ENCODE measurements around the gene ANKRD27.
A peak's percentile ranks its signal among the peaks of the same experiment; 100 is the strongest.
"Not testable (repeated sequence)": the region's sequence is repeated elsewhere in the genome, so short reads cannot be mapped to it uniquely, and the experiment has no call there.

The ANKRD27 gene

DNA sequence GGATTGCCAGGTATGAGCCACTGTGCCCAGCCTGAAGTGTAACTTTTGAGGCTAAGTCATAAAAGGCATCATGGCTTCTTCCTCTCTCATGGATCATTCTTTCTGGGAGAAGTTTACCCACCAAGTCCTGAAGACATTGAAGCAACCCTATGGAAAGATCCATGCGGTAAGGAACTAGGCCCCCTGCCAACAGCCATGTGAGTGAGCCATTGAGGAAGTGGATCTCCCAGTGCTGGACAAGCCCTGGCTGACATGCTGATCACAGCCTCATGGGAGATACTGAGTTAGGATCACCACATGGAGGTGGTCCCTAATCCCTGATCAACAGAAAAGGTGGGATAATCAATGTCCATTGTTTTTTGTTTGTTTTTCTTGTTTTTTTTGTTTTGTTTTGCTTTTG lies 13.3 kb upstream of the ANKRD27 start:
- DNase-seq, result peak; percentile 70 to 81 (median 78)

DNA sequence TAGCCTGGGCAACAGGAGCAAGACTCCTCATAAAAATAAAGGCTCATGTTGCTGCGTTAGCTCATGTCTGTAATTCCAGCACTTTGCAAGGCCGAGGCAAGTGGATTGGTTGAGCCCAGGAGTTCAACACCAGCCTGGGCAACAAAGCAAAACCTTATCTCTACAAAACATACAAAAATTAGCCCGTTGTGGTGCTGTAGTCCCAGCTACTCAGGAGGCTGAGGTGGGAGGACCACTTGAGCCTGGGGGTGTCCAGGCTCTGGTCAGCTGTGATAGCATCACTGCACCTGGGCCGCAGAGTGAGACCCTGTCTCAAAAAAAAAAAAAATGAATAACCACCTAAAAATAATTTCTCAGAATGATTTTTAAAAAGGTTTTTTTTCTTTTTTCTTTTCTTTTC lies 12.7 kb upstream of the ANKRD27 start:
- no peak for DNase-seq

GRCh38 chr19:32686847-32687475 lies 12.0 kb upstream of the ANKRD27 start:
- no peak for DNase-seq

GRCh38 chr19:32682317-32682716 lies 7.3 kb upstream of the ANKRD27 start:
- no peak for DNase-seq

DNA sequence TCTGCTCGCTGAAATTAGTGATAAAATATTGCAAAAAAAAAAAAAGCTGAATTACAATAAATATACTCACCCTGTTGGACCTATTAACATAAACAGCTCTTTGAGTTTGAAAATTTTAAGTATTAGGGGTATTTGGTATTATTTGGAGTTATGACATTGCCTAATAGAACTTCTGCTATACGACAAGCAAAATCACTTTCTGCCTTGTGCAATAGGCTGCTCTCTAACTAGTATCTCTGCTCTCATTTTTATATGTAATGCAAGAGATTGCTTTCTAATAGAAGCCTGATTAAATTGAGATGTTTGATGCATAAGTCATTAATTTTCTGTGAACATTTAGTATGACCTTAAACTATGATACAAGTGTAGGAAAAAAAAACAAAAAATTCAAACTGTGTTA lies 6.0 kb upstream of the ANKRD27 start:
- peak in 2 of 4 experiments; percentile 18 to 21 for DNase-seq

DNA sequence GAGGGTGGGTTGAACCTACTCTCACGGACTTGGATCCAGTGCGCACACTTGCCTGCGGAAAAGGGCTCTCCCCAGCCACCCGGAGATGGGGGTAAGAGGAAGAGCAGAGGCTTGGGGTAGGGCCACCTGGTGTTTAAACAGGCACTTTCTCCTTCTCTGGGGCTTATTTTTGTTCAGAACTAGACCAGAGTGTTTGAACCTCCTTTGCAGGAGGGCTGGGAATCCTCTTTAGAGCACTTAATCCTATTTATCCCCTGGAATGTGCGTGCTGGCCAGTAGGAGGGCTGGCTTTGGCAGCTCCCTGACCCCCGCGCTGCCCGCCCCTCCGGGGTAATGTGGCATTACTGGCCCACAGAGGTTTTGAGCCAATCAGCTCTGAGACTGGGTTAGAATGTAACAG lies 2.7 kb upstream of the ANKRD27 start:
- no peak for DNase-seq

GRCh38 chr19:32676895-32677359 lies 1.9 kb upstream of the ANKRD27 start:
- no peak for DNase-seq

- DNase-seq, result peak in 1 of 4 experiments; percentile 12
Observed at GRCh38 chr19:32676186-32676894, 1.4 kb upstream of the ANKRD27 start.

- DNase-seq, result peak; percentile 78 to 93 (median 87)
Observed at GRCh38 chr19:32675720-32676185, 773 bp upstream of the ANKRD27 start, which contains the start of gene RGS9BP. RGS9BP (plus strand) TSS chr19:32675848; CDS start chr19:32676264, 416 bp downstream.

GRCh38 chr19:32674153-32674930 lies 638 bp downstream of the ANKRD27 start:
- DNase-seq, result peak in 3 of 4 experiments; percentile 40 to 57 (median 41)

- DNase-seq, result no peak
Observed at GRCh38 chr19:32673573-32673972, 1.4 kb downstream of the ANKRD27 start.

- DNase-seq, result no peak
Observed at GRCh38 chr19:32672841-32673240, 2.1 kb downstream of the ANKRD27 start.

- DNase-seq, result peak in 2 of 4 experiments; percentile 31 to 48
Observed at GRCh38 chr19:32671883-32672593, 2.9 kb downstream of the ANKRD27 start.

- no peak for DNase-seq
Observed at GRCh38 chr19:32669310-32669709, 5.7 kb downstream of the ANKRD27 start.

- no peak for DNase-seq
Observed at GRCh38 chr19:32666084-32666483, 8.9 kb downstream of the ANKRD27 start.

DNA sequence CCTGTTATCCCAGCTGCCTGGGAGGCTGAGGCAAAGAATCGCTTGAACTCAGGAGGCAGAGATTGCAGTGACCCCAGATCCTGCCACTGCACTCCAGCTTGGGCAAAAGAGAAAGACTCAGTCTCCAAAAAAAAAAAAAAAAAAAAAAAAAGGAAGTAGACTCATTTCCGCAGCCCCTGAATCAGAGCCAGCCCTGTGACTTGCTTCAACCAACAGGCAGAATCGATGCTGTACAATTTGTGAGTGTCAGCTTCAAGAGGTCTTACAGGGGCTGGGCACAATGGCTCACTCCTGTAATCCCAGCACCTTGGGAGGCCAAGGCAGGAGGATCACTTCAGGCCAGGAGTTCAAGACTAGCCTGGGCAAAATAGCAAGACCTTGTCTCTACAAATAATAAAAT lies 12.8 kb downstream of the ANKRD27 start:
- DNase-seq, result peak; percentile 63 to 81 (median 68)

DNA sequence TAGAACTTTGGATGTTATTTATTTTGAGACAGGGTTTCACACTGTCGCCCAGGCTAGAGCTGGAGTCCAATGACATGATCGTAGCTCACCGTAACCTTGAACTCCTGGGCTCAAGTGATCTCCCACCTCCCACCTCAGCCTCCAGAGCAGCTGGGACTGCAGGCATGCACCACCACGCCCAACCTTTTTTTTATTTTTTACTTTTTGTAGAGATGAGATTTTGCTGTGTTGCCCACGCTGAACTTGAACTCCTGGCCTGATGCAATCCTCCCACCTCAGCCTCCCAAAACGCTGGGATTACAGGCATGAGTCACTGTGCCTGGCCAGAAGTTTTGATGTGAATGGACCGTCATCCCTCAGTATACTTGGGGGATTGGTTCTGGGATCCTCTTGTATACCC lies 13.7 kb downstream of the ANKRD27 start:
- DNase-seq, result peak in 3 of 4 experiments; percentile 27 to 40 (median 31)

DNA sequence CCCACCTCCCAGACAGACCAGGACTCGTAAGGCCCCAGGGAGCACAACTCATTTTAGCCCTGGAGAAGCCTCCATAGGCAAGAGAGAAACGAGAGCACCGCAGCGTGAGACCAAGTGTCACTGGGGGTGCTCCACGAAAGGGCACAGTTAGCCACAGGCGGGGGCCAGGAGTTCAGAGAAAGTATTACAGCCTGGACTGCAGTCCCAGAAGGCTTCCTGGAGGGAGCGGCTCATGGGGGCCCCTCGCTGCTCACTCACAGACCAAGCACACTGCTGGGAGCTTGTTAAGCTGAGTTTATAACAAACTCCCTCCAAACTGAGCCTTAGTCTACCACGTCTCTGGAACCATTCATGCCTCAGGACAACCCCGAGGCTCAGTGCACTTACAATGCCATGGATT lies 16.5 kb downstream of the ANKRD27 start:
- no peak for DNase-seq

DNA sequence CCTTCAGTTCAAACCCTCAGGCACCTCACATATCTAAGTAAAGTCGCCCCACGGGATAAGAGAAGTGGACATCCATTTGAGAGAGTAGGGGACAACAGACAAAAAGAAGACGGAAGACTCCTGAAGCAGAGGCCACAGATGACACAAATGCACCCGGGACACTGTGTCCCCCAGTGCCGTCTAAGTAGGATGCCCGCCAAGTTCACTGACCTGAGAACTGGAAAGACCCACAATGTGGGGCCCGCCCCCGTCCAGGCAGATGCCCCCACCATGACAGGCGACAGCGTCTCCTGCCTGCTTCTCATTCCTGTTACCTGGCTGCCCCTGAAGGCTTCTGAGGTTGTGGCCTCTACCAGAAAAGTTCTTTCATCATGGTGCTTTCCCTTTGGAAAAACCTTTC lies 16.9 kb downstream of the ANKRD27 start:
- DNase-seq, result no peak

DNA sequence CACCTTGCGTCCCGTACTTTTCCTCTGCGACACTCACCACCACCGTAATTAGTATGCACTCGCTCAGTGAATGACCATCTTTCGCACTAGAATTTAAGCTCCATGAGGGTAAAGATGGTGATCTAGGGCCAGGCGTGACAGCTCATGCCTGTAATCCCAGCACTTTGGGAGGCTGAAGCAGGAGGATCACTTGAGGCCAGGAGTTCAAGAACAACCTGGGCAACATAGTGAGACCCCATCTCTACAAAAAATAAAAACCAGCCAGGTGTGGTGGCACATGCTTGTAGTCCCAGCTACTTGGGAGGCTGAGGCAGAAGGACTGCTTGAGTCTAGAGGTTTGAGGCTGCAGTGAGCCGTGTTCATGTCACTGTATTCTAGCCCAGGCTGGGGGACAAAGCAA lies 18.6 kb downstream of the ANKRD27 start:
- not testable (repeated sequence) for DNase-seq

DNA sequence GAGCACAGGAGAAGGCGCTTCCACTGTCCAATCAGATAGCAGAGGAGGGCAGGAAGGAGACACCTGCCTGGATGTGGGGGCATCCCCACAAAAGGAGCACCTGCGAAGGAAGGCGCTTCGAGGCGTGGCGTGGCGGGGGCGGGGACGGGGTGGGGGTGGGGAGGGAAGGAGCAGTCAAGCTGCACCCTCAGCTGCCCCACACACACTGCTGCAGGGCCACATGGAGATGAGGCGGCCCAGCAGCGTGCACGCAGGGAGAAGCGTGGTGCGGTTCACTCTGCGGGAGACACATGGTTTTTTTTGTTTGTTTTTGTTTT lies 21.4 kb downstream of the ANKRD27 start:
- DNase-seq, result no peak

DNA sequence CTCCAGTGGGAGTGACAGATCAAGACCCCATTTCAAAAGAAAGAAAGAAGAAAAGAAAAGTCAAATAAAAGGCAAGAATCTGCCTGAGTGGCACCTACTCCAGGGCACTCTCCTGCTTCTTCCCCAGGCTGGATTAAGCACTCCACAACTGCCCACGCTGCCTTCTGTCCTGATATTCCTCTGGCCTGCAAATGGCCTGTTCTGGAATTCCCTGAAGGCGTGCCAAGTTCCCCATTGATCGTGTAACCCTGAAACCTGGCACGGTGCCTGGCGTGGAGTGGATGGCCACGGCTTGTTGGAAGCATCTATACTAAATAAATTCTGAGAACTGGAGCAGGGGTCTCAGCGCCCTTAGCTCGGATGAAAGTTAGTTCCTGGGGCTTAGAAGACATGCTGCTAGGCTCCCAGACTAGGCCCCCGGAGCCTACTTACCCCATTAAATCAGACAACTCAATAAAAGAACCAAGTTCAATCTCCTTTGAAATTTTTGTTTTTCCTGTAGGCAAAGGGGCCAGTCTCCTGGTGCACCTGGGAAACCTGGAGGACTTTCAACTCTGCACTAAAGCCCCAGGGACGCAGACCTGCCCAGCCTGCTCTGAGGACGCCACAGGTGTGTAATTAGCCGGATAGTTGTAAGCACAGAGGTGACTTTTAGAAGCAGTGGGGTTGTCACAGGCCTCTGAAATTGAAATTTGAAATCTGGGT lies 21.9 kb downstream of the ANKRD27 start:
- no peak for DNase-seq
